AG04450 (cell line): Measurements from ENCODE around the gene SESN2. TPM values are rescaled to one million over a fixed set of nuclear protein-coding genes. Genes with fewer than 3 reads are reported as not detected.

Experiments
- CTCF ChIA-PET: fragments of 300-600, 350-600 bp; formaldehyde crosslinking; extraction: SDS; loops from one replicate; lab custom pipeline; 2022; ENCODE audit warnings: antibody characterized with exemption, inconsistent platforms; lab: Charles Lee
- POLR2A ChIA-PET: fragments of 350-600 bp; formaldehyde crosslinking; extraction: SDS; loops from one replicate; lab custom pipeline; 2021; ENCODE audit warnings: antibody characterized with exemption, inconsistent platforms; lab: Yijun Ruan, JAX
- DNase-seq: peaks from one replicate; pipeline ENCODE4 v3.0.0-alpha.2; 2011; ENCODE audit warnings: low read depth, low spot score
- H3K27ac ChIP-seq: one replicate; pipeline ENCODE4 v1.5.1; 2012; ENCODE audit warnings: low read depth, low read length, control low read depth
- H3K27me3 ChIP-seq: one replicate; pipeline ENCODE4 v1.6.0; 2012; ENCODE audit warnings: low read length; ENCODE audit not compliant: control insufficient read depth, insufficient read depth
- H3K4me3 ChIP-seq: 2 replicates; pipeline ENCODE4 v1.5.1; 2011; ENCODE audit warnings: mild to moderate bottlenecking, low read depth, low read length, control low read depth
- H3K9me3 ChIP-seq: 2 replicates; pipeline ENCODE4 v1.5.1; 2012; ENCODE audit warnings: low read length; ENCODE audit not compliant: control insufficient read depth, insufficient read depth
- polyA plus RNA-seq: library from polyadenylated mRNA; depleted of rRNA; stranded (reverse); fragments of >200 nt; gene quantifications from 2 replicates; pipeline ENCODE4 v1.2.3, GENCODE V29; 2011
- TF ChIP-seq, protein P1 (sequence below): IDR thresholded peaks from 2 replicates; pipeline ENCODE4 v1.5.1; 2011; ENCODE audit warnings: low read depth, low read length, control low read depth, inconsistent platforms

Gene SESN2
- polyA plus RNA-seq, 1 experiment, result 27.5 TPM

DNA sequence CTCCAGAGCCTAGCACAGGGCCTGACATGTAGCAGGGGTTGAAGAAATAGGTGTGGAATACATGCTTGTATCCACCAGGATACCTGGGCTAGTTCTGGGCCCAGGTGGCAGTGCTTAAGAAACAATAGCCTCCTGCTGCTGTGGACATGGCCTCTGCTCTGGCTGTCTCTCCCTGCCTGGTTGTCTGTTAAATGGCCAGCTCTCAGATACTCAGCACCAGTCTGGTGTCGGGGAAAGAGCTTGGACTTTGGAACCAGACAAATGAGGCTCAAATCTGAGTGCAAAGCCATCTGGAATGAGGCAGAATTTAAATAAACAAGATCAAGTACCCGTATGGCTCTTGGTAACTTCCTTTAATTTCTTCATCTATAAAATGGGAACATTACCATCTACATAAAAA is 31.5 kb downstream of the SESN2 start:
- ChIA-PET POLR2A (no interaction called here), CTCF (no interaction called here)
- Histone ChIP-seq H3K27me3 (no peaks in the 10 kb centered on the region), H3K27ac (no peak overlapping the region), H3K9me3 (no peaks in the 10 kb centered on the region), H3K4me3 (no peak overlapping the region)
- TF ChIP-seq, protein P1, sequence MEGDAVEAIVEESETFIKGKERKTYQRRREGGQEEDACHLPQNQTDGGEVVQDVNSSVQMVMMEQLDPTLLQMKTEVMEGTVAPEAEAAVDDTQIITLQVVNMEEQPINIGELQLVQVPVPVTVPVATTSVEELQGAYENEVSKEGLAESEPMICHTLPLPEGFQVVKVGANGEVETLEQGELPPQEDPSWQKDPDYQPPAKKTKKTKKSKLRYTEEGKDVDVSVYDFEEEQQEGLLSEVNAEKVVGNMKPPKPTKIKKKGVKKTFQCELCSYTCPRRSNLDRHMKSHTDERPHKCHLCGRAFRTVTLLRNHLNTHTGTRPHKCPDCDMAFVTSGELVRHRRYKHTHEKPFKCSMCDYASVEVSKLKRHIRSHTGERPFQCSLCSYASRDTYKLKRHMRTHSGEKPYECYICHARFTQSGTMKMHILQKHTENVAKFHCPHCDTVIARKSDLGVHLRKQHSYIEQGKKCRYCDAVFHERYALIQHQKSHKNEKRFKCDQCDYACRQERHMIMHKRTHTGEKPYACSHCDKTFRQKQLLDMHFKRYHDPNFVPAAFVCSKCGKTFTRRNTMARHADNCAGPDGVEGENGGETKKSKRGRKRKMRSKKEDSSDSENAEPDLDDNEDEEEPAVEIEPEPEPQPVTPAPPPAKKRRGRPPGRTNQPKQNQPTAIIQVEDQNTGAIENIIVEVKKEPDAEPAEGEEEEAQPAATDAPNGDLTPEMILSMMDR, result no peak
- no peak for DNase-seq

DNA sequence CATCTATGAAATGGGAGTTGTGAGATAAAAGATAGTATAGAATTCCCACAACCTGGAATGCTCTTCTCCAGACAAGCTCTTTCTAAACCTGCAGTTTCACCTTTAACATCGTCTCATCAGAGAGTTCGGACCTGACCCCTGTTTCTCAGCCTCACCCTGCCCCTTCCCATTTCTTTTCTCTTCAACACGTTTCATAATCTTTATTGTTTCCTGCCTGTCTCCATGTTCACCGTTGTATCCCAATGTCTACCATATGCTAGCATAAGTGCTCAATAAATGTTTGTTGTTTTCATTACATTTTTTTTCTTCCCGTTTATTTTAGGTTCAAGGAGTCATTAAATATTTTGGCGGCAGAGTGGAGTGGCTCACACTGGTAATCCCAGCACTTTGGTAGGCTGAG is 32.4 kb downstream of the SESN2 start:
- Histone ChIP-seq H3K9me3 (no peaks in the 10 kb centered on the region), H3K27me3 (no peaks in the 10 kb centered on the region), H3K4me3 (no peak overlapping the region), H3K27ac (no peak overlapping the region)
- ChIA-PET CTCF (no interaction called here), POLR2A (no interaction called here)
- no peak for DNase-seq
- TF ChIP-seq, protein P1, result no peak

DNA sequence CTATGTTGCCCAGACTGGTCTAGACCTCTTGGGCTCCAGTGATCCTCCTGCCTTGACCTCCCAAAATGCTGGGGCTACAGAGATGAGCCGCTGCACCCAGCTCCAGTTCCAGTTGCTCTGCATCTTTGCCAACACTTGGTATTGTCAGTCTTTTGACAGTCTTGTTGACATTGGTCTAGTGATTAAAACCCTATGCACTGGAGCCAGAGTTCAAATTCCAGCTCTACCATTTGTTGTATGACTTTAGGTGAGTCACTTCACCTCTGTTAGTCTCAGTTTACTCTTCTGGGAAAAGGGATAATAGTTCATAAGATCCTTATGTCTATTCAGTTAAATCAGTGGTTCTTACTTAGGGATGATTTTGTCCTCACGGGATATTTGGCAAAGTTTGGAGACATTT is 36.6 kb downstream of the SESN2 start:
- Histone ChIP-seq H3K27me3 (no peaks in the 10 kb centered on the region), H3K27ac (no peak overlapping the region), H3K4me3 (no peak overlapping the region), H3K9me3 (no peaks in the 10 kb centered on the region)
- ChIA-PET POLR2A (interaction anchor here (1.4 kb wide), 1 partner anchor 9 kb away, joined by 3 read pairs; no protein-coding TSS in a partner anchor), CTCF (interaction anchor here (1.5 kb wide), 1 partner anchor 47 kb away, joined by 4 read pairs; no protein-coding TSS in a partner anchor)
- DNase-seq, result no peak
- TF ChIP-seq, protein P1, result no peak

DNA sequence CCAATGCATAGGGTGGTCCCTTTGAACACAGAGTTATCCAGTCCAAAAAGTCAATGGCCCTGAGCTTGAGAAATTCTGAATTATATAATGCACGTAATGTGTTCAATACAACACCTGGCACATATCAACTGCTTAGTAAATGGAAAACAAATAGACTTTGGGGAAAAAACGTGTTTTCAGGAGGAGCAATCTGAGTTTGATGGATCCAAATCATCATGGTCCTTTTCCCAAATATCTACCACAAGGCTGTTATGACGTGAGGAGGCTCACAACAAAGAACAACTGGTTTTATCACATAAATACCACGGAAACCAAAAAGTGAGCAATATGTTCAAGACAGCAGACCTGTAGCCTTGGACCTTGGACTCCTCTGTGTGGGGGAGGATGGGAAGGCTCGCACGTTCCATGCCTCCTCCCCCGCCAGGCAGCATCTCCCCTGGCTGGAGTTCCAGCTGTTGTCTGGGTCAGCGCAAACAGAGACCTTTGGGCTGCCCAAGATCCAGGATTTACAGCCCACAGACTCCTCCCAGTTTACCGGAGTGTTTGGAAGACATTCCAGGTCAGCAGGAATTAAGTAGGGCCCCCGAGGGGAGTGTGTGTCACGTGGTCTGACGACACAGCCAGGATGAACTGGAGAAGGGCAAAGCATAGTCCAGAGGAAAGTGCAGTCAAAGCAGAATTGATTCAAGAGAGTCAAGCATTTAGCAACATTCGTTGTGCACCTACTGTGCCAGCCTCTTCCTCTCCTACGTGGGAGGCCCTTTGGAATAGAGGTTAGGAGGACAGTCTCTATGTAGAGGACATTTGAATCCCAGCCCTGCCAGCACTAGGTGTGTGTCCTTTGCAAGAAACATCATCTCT is 37.3 kb downstream of the SESN2 start:
- no peaks in the 10 kb centered on the region for H3K27me3 ChIP-seq
- POLR2A ChIA-PET, result interaction anchor here (1.4 kb wide), 1 partner anchor 10 kb away, joined by 3 read pairs; no protein-coding TSS in a partner anchor
- no peak for DNase-seq
- H3K9me3 ChIP-seq, result no peaks in the 10 kb centered on the region
- peak overlapping the region; percentile 20; the same call in 1 of the 2 replicates for H3K4me3 ChIP-seq
- H3K27ac ChIP-seq, result peak overlapping the region; percentile 12
- TF ChIP-seq, protein P1, result no peak
- CTCF ChIA-PET, result interaction anchor here (1.2 to 1.5 kb wide), 2 partner anchors 48 to 63 kb away, joined by 3 to 4 read pairs; no protein-coding TSS in a partner anchor

DNA sequence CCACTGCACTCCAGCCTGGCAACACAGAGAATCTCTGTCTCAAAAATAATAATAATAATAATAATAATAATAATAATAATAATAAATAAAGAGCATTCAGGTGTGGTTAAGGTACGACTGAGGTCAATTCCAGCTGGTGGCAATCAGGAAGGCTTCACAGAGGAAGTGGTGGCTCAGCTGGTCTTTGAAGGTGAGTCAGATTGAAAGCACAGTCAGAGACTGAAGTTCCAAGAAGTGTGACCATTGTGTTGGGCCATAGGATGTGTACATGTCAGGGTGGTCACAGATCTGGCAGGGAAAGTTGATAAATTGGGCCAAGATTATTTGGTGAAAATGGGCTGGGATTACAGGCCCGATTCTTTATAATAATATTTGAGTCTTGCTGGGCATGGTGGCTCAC is 38.5 kb downstream of the SESN2 start:
- ChIA-PET POLR2A (no interaction called here), CTCF (interaction anchor here (1.2 kb wide), 1 partner anchor 62 kb away, joined by 3 read pairs; no protein-coding TSS in a partner anchor)
- Histone ChIP-seq H3K27ac (no peak overlapping the region), H3K4me3 (no peak overlapping the region), H3K27me3 (peaks cover 5% of the 10 kb centered on the region), H3K9me3 (no peaks in the 10 kb centered on the region)
- TF ChIP-seq, protein P1, result no peak
- DNase-seq, result no peak
